ENCODE data around the gene OGFOD2.

OGFOD2 gene

DNA sequence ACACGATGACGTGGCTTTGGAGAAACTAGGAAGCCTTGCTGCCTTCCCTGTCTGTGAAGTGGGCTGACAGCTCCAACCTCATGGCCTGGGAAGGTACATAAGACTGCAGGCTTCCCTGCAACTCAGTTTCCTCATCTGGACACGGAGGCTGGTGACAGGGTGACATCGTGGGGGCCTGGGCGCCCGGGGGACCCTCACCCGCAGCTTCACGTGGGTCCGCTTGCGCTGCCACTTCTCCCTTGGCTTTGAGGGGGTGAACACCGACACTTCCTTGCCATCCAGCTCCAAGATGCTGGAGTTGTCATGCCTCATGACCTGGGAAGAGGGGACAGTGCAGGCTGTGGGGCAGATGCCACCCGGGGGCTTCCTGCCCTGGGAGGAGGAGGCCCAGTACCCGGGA, 13.0 kb downstream of the OGFOD2 start:
- no peak for DNase-seq (ENCODE audit: low read depth in 2 of 2, low spot score in 1 of 2)

DNA sequence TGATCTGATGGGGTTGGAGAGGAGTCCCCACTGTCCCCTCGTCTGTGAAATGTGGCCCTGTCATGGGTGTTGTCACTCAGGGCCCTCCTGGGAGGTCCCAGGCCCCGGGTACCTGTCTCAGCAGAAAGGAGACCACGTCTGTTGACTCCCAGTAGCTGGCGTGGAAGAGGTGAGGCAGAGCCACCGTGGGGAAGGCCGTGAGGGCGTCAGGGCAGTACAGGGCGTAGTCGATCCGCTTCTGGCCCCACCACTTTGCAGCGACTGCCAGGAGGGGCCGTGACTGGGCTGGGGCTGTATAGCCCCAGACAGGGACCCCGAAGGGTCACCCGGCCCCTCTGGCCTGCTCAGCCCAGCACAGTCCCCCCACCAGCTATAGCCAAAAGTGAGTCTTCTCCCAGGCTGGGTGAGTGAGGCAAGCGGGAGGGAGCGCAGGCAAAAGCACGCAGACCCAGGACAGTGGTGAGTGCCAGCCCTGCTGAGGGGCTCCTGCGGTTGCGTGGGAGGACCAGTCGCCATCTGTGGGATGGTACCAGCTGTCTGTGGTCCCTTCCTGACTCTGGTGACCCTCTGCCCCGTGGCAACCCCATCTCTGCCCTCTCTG, 13.7 kb downstream of the OGFOD2 start:
- DNase-seq (ENCODE audit: low read depth in 2 of 2, low spot score in 1 of 2): no peak

DNA sequence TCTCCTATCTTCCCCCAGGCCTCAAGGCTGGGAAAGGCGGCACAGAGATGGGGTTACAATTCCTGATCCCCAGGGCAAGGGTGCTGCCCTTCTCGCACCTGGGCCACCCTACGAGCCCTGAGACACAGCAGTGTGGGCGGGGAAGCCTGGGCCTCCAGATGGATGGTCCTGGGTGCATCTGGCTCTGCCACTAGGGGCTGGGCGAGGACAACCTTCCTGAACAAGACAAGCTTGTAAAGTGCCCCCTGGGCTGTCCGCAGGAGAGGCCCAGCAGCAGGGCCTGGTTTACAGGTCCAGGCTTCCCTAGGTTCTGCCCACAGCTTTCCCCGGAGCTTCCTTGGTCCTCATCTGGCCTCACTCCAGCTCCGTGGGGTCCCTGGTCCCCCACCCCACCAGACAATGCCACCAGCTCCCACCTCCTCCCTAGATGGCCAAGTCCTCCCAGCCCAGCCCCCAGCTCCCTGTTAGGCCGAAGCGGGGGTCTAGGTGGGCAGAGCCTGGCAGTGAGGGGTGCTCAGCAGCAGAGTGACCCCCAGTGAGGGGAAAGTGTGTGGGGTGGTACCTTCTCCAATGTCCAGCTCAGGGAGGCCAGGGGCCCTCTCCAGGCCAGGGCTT, 14.3 kb downstream of the OGFOD2 start:
- no peak for DNase-seq (ENCODE audit: low read depth in 2 of 2, low spot score in 1 of 2)

DNA sequence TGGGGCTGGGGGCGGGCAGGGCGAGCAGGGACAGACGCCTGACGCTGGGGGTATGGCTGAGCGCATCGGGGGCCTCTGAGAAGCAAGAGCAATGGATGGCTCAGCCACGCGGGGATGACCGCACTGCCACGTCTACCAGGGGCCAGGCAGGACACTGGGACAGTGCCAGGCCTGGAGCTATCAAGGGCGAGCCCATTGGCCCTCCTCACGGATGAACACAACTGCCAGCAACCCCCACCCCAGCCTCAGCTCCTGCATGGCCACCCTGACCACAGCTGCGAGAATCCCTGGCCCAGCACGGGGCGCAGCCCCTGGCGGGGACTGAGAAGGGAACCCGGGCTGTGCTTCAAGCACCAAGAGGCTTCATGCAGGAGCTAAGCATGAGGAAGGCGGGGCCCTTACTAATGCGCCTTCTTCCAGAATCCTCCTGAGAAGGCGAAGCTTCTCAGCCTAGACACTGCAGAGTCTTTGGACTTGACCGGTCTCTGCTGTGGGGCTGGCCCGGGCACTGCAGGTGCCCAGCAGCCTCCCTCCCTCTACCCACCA, 14.9 kb downstream of the OGFOD2 start:
- DNase-seq (ENCODE audit: low read depth in 2 of 2, low spot score in 1 of 2): no peak

DNA sequence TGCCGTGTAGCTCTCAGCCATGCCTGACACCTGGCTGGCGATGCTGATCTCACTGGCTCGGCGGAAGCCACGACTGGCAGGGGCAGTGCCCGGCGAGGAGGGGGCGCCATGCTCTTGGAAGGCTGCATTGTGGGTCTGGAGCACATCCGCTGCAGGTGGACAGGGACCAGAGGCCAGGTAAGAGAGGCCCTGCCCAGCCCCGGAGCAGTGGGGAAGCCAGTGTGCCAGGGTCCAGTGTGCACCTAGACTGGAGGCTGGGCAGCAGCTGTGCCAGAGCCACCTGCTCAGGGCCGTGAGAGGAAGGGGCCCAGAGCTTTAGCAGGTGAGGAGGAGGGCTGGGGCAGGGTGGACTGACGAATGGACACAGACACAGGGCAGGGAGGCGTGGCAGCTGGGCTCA, 15.5 kb downstream of the OGFOD2 start:
- no peak for DNase-seq (ENCODE audit: low read depth in 2 of 2, low spot score in 1 of 2)

DNA sequence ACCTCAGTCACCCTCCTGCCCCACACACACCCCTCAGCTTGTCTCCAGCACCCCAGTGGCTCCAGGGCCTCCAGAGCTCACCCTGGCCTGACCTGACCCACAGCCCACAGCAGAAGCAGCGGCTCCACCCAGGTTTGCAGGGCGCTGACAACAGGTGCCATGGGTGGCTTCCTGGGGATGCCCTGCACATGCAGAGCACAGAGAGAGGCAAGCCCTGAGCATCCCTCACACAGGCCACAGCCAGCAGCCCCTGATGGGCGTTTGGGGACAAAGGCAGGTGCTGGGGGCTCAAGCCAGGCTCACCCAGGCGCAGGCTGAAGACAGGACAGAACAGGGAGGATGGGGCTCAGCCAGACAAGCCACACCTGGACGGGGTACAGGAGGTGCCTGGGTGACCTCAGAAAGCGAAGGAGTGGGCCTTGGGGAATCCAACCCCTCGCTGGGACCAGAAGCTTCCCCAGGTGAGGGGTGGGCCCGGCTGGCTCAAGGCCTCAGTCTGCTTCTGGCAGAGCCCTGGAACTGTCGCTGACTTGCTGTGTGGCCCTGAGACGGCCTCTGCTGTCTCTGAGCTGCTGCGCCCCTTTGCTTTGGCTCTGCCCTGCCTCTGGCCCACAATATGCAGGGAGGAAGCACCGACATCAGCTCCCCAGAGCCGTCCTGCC, 16.0 kb downstream of the OGFOD2 start:
- DNase-seq (ENCODE audit: low read depth in 2 of 2, low spot score in 1 of 2): no peak

DNA sequence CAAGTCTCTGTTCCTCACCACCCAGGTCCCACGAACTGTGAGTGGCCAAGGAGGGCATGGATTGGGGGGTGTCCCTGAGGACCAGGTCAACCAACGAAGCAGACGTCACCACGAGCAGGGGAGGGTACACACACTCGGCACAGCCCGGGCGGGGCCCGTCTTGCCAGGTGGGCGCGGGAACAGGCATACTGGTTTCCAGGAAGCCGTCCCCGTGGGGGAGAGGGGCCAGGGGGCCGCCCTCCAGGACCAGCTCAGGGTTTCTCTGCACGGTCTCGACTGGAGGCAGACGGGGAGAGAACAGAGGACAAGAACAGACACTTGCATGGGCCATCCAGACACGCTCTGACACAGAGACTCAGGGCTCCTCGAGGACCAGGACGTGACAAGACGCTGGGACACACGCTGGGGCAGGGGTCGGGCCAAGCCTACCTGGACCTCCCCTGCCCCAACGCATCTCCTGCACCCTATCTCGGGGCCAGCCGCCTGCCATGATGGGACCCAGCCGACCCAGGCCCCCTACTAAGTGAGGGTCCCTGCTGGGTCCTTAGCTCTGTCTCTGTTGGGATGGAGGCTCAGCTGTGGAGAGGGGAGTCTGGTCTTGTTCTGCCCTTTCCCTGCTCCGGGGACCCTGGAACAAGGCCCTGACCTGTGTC, 16.7 kb downstream of the OGFOD2 start:
- no peak for DNase-seq (ENCODE audit: low read depth in 2 of 2, low spot score in 1 of 2)

DNA sequence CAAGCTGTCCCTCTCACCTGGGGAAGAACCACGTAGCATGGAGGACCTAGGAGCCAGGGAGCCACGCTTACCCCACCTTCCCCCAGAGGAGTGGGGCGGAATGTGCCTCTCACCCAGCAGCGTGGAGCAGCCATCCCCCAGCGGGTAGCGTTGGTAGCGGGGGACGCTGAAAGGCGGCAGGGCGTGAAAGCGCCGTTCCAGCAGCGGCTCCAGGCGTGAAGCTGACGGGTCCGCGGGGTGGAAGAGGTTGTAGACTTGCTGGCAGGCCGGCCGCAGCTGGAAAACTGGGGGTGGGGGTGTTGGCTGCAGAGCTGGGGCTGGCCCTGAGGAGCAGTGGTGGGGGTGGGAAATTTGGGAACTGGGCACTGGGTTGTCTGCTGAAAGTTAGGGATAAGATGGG, 17.3 kb downstream of the OGFOD2 start:
- DNase-seq (ENCODE audit: low read depth in 2 of 2, low spot score in 1 of 2): no peak

DNA sequence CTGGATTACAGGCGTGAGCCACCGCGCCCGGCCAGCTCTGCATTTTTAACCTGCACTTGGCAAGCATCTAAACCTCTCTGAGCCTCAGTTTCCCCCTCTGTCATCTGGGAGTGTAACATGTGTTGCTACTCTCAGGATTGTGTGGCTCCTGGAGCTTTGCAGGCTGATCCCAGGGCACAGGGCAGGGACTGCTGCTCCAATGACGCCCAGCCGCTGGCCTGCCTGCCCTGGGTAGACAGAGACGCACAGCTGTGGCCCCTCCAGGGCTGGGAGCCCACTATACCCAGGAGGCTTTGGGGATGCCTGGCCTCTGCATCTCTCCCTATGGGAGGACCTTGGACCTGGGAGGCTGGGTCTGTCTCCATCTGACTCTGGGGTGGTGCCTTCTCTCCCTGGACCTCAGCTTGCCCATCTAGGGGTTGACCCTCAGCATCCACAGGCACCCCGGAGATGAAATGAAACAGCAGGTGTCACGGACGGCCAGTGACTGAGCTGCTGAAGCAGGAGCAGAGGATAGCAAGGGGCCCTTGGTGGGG, 19.2 kb downstream of the OGFOD2 start:
- DNase-seq (ENCODE audit: low read depth in 2 of 2, low spot score in 1 of 2): no peak

DNA sequence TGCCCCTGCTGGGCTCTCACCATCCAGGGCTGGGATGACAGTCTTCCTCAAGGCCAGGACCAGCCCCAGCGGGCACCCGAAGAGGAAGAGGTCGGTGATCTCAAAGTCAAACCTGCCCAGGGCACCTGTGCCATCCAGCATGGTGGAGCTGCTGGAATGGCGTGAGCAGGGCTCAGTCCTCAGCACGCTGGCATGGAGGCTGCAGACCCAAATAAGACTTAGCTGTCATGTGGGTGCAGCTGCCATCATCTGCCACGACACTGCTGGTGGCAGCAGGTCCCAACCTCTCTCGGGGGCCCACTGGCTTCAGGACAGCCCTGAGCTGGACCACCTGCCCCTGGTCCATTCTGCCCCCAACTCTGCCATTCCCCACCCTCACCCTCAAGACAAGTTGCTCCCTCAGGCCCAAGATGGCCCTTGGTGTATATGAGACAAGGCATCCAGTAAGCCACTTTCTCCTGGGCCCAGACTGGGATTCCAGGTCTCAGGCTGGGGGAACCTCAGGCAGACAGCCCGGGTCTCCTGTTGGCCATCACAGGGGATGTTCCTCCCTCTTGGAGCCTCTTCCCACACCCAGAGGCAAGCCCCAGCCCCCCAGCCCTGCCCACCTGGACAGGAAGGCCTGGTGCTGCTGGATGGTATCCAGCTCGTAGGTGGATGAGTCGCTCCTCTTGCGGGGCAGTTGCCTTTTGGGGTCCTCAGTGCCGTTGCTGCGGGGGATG, 19.9 kb downstream of the OGFOD2 start:
- no peak for DNase-seq (ENCODE audit: low read depth in 2 of 2, low spot score in 1 of 2)

DNA sequence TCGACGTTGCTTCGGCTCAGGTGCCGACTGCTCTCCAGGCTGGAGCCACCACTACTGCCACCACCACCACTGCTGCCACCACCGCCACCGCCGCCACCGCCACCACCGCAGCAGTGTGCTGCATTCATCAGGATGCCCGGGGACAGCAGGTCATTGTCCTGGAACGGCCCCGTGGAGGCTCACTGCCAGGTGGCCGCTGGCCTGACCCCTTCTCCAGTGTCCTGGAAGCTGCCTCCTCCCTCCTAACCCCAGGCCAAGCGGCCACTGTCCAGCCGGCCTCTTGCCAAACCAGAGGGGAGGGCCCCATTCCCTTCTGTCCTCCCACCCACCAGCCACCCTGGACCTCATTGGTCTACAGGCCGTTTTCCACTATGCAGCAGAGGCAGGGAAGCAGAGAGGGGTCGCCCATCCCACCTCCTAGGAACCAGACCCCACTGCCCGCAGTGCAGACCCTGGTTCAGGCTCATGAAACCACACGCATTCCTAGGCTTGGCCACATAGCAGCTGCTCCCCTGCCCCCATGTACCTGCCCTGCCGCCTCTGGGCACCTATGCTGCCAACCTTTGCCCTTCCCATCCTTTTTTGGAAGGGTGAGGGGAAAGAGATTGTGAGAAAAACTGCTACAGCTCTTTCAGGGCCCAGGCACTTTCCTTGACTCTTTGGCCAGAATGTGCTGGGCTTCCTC, 20.6 kb downstream of the OGFOD2 start:
- no peak for DNase-seq (ENCODE audit: low read depth in 2 of 2, low spot score in 1 of 2)

DNA sequence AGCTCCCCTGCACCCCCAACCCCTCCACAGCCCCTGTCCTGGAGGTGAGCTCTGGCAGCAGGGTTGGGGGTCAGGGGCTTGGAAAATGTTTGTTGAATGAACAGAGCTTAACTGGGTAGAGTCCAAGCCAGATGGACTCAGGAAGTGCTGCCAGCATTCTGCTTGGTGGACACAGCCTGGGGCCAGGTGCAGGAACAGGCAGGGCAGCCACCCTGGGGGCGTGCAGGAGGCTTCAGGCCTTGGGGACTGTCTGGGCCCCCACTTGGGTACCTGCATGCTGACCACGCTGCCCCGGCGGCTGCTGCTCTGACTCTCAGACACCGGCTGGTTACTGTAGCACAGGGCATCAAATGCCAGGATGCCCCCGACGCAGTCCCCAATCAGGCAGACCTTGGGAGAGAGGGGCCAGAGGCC, 21.2 kb downstream of the OGFOD2 start:
- DNase-seq (ENCODE audit: low read depth in 2 of 2, low spot score in 1 of 2): no peak

DNA sequence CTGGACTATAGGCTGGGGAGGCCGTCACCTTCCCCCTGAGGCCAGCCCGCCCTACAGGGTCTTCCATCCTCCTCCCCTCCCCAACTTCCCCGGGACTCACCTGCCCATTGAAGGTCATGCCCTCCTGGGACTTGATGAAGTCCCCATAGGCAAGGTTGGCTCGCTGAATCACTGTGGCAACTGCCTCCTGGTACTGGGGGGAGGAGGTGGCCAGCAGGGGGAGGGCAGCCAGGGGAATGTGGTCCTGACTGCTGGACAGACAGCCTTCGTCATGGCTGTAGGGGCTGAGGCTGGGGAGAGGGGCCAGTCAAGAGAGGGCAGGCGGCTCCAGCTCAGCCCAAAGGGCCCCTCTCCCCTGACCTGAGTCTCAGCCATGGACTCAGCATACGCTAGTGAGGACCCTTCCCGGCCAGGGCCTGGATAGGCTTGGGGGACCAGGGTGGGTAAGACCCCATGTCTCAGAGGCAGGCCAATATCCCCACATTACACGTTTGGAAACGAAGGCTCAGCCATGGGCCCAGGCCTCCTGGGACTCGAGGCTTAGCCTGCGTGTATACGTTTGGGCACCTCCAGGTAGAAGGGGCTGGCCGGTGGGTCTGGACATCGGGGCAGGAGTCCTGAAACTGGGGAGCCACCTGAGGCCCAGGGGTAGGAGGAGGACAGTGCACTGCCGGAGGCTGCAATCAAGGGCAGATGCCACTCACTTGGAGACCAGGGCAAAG, 21.7 kb downstream of the OGFOD2 start:
- DNase-seq (ENCODE audit: low read depth in 2 of 2, low spot score in 1 of 2): no peak

DNA sequence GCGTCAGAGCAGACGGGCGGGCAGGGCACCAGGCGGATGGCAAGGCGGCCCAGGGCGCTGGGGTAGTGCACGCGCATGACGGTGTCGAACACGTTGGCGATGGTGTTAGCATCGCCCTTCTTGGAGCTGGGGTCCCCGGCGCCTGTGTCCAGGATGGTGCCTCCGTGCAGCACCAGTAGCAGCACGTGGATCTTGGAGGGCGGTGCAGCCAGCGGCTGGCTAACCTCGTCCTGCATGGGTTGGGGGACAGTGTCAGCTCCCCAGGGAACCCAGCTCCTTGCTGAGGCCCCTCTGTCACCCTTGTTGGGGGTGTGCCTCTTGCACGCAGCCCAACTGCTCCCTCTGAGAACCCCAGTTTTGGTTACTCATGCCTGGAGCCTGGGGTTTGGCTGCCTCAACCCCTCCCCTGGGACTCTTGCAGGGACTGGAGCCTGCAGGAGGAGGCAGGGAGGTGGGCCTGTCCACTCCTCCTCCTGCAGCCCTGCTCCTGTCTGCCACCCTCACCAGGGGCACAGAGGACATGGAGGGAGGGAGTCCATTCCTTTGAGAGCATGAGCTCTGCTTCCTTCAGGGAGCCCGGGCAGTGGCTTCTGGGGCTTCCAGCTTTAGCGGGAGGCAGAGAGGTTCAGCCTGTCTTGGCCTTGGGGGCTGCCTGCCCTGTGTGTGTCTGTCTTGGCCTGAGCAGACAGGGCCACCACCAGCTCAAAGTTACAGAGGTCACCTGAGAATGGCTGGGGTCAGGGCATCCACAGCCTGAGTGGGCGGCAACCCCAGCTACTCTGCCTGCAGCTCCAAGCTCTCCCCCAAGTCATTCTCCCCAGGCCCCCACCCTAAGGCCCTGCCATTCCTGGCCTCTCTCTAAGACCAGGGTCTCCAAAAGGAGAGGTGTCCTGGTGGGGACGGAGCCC, 22.6 kb downstream of the OGFOD2 start:
- DNase-seq (ENCODE audit: low read depth in 2 of 2, low spot score in 1 of 2): no peak

DNA sequence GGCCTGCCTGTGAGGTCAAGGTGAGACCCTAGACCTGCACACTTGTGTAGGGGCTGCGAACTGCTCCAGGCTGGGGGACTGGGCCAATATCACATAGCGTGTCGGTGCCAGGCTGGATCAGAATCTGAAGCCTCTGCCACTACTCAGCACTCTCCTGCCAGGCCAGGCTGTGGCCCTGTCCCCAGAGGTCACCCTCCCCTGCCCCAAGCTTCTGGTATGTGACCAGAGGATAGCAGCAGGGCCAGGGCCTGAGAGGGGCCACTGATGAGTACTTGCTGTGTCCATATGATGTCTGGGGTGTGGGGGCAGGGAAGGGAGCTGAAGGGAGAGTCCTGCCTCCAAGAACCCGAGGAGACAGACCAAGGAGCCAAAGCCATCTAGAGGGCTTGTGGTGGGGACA, 23.3 kb downstream of the OGFOD2 start:
- DNase-seq (ENCODE audit: low read depth in 2 of 2, low spot score in 1 of 2): no peak

DNA sequence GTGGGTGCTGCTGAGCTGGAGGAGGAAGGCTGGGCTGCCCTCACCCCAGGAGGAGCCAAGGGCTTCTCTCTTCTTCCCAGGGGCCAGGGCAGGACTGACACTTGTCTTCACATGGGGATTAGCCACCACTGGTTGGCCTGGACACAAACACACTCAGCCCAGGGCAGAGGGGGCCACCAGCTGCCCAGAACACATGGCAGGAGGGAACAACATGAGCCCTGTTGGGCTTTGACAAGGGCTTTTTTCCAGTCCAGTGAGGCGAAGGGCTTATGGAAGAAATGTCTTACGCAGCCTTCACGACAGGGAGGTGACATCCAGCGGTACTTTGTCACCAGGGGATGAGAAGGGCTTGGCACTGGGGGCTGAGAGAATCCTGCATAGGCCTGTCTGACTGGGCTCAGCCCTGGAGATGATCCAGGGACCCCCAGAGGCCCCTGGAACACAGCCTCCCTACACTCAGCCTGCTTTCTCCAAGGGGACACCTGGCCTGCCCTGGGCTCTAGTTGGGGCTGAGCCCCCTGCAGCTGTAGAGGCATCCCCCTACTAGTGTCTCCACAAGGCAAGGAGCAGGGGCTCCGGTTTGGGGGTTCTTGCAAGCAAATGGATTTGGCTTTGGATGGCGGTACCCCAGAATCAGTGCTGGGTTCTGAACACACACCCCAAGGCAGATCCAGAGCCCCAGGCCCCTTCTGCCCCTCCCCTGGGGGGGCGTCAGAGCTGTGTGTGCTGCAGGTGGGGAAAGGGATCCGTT, 24.3 kb downstream of the OGFOD2 start:
- DNase-seq (ENCODE audit: low read depth in 2 of 2, low spot score in 1 of 2): no peak

DNA sequence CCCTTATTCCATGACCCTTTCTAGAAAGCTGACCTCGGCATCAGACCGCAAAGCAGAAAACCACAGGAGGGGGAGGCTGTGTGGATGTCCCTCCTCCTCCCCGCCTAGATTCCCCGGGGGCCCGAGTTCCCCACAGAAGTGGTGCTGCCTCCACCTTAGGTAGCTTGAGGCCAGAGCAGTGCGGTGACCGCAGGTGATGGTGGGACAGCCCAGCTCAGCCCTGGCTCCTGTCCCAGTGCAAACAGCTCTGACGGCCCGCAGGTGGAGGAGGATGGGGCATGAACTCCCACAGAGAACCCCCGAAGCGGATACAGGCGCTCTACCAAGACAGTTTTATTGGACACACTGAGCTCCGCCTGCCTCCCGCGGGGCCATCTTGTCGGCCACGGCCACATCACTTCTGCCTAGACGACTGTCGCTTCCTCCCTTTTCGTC, 25.0 kb downstream of the OGFOD2 start:
- DNase-seq (ENCODE audit: low read depth in 2 of 2, low spot score in 1 of 2): no peak

DNA sequence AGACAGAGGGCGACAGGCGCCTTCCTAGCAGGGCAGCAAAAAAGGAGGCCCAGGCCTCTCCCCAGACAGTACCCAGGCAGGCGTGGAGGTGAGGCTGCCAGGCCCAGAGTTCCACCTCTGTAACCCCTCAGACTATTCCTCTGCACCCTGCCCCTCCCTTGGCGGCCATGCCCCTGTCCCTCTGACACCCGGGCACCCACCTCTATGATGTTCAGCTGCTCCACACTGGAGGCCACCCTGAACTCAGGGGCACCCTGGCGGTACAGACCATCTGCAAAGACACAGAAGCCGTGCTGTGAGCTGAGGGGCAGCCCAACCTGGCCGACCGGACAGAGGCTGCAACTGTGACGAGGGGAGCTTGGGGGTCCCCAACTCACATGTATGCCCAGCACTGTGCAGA, 25.5 kb downstream of the OGFOD2 start:
- no peak for DNase-seq (ENCODE audit: low read depth in 2 of 2, low spot score in 1 of 2)

Measured in stimulated activated CD8-positive, alpha-beta memory T cell treated with anti-CD3 and anti-CD28 coated beads, Interleukin-4, amount 100 ng/mL, for 4 hours (primary cell).